HG02981 (cell line): ENCODE measurements around the gene ZC2HC1C.

ENCODE experiments used
- ATAC-seq: cut with Tn5 transposase; IDR thresholded peaks from one replicate; pipeline ENCODE4 v1.9.1; 2021; ENCODE audit warnings: mild to moderate bottlenecking, moderate library complexity; ENCODE audit not compliant: unreplicated experiment

Gene ZC2HC1C

GRCh38 chr14:75128596-75128990 lies 59.2 kb downstream of the ZC2HC1C start:
- no peak for ATAC-seq
